Neutrophil (primary cell): ENCODE results near the gene C14orf119.

Experiments
- H3K27ac ChIP-seq: fragments of 200-600 bp; sonication (generic); 2 replicates; pipeline ENCODE4 v1.5.1; 2016; ENCODE audit warnings: mild to moderate bottlenecking, moderate library complexity
- H3K27me3 ChIP-seq: fragments of 200-600 bp; sonication (generic); 2 replicates; pipeline ENCODE4 v1.6.0; 2016; ENCODE audit warnings: mild to moderate bottlenecking
- H3K36me3 ChIP-seq: fragments of 200-600 bp; sonication (generic); 2 replicates; pipeline ENCODE4 v1.5.1; 2017
- H3K4me1 ChIP-seq, 2 experiments: fragments of 200-600 bp in 1 of 2; sonication (generic) in 1 of 2; 1 replicate in 1 of 2; 2 replicates in 1 of 2; pipeline versions ENCODE4 v1.5.1 to v1.6.1; 2013 to 2016; ENCODE audit warnings: low read depth in 1 of 2, low read length in 1 of 2, mild to moderate bottlenecking in 1 of 2, moderate library complexity in 1 of 2; ENCODE audit not compliant: control insufficient read depth in 1 of 2, insufficient read depth in 1 of 2
- H3K4me3 ChIP-seq, 2 experiments: fragments of 200-600 bp in 1 of 2; sonication (generic) in 1 of 2; 1 replicate in 1 of 2; 2 replicates in 1 of 2; pipeline ENCODE4 v1.5.1; 2013 to 2016; ENCODE audit warnings: low read depth in 1 of 2, low read length in 1 of 2, mild to moderate bottlenecking in 1 of 2, moderate library complexity in 1 of 2
- H3K9me3 ChIP-seq: fragments of 200-600 bp; sonication (generic); 2 replicates; pipeline ENCODE4 v1.5.1; 2016
- TF ChIP-seq, protein P1 (sequence below): fragments of 200-600 bp; sonication (generic); IDR thresholded peaks from 2 replicates; pipeline ENCODE4 v1.5.1; 2016; ENCODE audit warnings: antibody characterized with exemption

The C14orf119 gene

DNA sequence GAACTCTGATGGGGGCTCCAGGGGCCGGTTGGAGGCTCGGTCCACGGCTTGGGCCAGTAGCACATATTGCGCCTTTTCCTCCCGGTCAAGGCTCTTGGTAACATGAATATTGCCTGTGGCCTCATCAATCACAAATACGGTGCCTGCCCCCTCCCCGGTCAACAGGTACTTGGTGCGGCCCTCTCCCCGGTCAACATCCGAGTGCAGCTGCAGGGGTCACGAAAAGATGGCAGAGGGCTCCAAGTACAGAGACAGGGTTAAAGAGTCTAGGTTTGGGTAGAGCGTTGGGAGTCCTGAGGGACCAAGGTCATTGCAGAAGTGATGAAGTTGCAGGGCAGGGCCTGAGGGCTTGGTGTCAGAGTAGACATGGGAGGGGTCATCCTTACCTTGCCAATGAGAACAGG lies 40.2 kb upstream of the C14orf119 start:
- Histone ChIP-seq H3K27me3 (peaks cover 13% of the 10 kb centered on the region), H3K27ac (no peak overlapping the region), H3K9me3 (no peaks in the 10 kb centered on the region), H3K4me1 (peaks cover 22 to 28% of the 10 kb centered on the region in 2 experiments), H3K4me3 (no peak overlapping the region), H3K36me3 (peaks cover 17% of the 10 kb centered on the region)
- TF ChIP-seq, protein P1, sequence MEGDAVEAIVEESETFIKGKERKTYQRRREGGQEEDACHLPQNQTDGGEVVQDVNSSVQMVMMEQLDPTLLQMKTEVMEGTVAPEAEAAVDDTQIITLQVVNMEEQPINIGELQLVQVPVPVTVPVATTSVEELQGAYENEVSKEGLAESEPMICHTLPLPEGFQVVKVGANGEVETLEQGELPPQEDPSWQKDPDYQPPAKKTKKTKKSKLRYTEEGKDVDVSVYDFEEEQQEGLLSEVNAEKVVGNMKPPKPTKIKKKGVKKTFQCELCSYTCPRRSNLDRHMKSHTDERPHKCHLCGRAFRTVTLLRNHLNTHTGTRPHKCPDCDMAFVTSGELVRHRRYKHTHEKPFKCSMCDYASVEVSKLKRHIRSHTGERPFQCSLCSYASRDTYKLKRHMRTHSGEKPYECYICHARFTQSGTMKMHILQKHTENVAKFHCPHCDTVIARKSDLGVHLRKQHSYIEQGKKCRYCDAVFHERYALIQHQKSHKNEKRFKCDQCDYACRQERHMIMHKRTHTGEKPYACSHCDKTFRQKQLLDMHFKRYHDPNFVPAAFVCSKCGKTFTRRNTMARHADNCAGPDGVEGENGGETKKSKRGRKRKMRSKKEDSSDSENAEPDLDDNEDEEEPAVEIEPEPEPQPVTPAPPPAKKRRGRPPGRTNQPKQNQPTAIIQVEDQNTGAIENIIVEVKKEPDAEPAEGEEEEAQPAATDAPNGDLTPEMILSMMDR, result no peak

DNA sequence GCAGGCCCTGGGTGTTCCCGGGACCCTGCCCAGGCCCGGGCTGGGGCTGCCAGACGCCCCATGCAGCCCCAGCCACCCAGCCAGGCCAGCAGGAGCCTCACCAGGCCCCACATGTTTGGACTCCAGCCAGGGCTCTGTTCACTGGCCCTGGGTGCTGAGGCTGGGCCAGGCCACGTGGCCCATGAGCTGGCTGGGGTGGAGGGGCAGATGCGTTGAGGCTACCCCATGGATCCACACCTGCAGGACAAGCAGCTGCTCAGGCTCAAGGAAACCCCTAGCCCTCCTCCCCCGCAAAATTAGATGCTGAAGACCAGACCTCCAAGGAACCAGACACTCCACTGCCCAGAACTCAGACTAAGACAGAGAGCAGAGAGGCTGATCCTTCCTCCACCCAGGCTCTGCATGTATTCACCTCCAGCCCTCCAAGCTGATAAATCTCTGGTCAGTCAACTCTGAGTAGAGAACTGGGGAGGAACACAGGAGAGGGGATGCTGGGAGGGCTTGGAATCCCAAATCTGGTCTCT lies 39.6 kb upstream of the C14orf119 start:
- Histone ChIP-seq H3K27ac (no peak overlapping the region), H3K4me1 (peaks cover 22 to 28% of the 10 kb centered on the region in 2 experiments), H3K36me3 (peaks cover 22% of the 10 kb centered on the region), H3K9me3 (no peaks in the 10 kb centered on the region), H3K4me3 (no peak overlapping the region), H3K27me3 (peaks cover 13% of the 10 kb centered on the region)
- TF ChIP-seq, protein P1, result no peak

DNA sequence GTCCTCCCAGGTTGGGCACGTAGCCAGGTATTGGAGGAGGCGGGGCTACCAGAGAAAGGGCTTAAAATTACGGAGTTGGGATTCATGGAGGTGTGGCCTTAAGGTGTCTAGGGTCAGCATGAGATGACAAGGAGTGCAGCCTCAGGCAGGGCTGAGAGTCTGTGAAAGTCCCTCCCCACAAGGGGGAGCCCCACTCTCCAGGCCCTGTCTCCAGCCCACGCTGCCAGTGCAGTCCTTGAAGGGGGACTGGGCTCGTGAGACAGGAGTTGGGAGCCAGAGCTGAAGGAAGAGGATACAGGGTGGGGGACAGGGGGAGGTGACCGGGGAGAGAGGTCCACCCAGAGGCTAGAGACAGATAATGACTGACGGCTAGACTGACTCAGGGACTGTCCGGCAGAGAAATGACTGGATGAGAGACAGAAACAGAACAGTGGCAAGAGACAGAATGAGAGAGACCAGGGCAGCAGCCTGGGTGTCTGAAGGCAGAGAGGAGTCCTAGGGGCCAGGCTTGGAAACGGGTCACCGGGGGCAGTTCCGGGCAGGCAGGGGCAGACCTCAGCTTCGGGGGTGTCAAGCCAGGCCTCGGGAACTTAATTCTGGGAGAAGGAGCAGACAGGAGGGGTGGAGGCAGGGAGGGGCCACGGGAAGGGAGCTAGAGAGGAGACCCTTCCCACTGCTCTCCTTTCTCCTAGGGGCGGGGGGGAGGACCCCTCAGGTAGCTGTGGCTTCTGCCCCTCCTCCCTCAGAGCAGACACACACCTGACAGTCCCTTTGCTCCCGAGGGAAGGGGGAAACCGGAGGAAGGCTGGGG lies 39.0 kb upstream of the C14orf119 start:
- TF ChIP-seq, protein P1, result peak; percentile 52
- Histone ChIP-seq H3K27ac (peak overlapping the region; percentile 19), H3K36me3 (peaks cover 29% of the 10 kb centered on the region), H3K9me3 (no peaks in the 10 kb centered on the region), H3K27me3 (peaks cover 13% of the 10 kb centered on the region), H3K4me3 (peak overlapping the region; percentile 71 to 84), H3K4me1 (peaks cover 22 to 23% of the 10 kb centered on the region in 2 experiments)

DNA sequence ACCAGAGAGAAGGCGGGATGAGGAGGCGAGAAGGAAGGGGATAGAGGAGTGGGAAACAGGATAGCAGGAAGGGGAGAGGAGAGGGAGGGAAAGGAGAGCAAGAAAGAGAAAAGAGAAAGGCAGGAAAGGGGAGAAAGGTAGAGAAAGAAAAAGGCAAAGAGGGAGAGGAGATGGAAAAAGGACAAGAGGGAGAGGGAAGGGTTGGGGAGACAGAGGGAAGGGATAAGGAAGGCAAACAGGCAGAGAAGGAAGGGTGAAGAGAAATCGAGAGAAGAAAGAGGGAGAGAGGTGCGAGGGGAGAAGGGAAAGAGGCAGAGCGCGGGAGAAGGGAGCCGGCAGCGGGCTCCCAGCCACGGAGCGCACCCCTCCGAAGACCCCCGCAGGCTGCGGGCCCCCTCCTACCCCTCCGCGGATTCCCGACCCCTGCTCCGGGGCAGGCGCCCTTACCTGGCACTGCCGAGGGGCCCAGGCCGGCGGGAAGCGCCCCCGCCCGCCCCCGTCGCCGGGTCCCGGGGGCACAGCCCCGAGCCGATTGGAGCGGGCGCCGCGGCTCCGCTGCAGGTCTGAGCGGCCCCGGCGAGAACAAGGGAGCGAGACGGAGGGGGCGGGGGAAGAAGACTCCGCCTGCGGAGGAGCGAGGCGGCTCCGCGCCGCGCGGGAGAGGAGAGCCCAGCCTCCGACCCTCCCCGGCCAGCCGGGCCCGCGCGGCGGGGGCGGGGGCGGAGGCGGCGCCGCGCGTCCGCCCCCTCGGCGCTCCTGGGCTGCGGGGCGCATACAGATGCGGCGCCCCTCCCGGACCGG lies 38.1 kb upstream of the C14orf119 start, which contains the start of gene CDH24:
Gene CDH24 (minus strand): TSS at position 565 of the 801 bp plus-strand sequence. CDS start 1,787 bp downstream, outside the sequence.
- H3K4me3 ChIP-seq, result peak within 1 kb of the TSS; percentile 71 to 84
- H3K36me3 ChIP-seq, result peaks cover 36% of the 10 kb centered on the region

More for the DNA sequence above, 38.1 kb upstream of the C14orf119 start, which contains the start of gene CDH24:
- TF ChIP-seq, protein P1, result no peak
- H3K9me3 ChIP-seq, result no peaks in the 10 kb centered on the region
- peak within 1 kb of the TSS; percentile 19 for H3K27ac ChIP-seq
- peaks cover 20 to 22% of the 10 kb centered on the region in 2 experiments for H3K4me1 ChIP-seq
- H3K27me3 ChIP-seq, result peaks cover 13% of the 10 kb centered on the region
